Ureter (tissue), 1 donor: ENCODE data around the gene SLC22A31. TPM values are rescaled to one million over a fixed set of nuclear protein-coding genes. Genes with fewer than 3 reads are reported as not detected.
"Not testable (repeated sequence)": the region's sequence is repeated elsewhere in the genome, so short reads cannot be mapped to it uniquely, and the experiment has no call there.

Experiments used
- DNase-seq: peaks from one replicate; pipeline ENCODE4 v3.0.0-alpha.2; 2020; ENCODE audit warnings: low spot score
- total RNA-seq: library from RNA; stranded (reverse); gene quantifications from one replicate; pipeline ENCODE4 v1.2.4, GENCODE V29; 2023
- donor health status: DM: yes; HTN: yes; CAD: no.

SLC22A31 gene
- total RNA-seq, result 2.5 TPM

DNA sequence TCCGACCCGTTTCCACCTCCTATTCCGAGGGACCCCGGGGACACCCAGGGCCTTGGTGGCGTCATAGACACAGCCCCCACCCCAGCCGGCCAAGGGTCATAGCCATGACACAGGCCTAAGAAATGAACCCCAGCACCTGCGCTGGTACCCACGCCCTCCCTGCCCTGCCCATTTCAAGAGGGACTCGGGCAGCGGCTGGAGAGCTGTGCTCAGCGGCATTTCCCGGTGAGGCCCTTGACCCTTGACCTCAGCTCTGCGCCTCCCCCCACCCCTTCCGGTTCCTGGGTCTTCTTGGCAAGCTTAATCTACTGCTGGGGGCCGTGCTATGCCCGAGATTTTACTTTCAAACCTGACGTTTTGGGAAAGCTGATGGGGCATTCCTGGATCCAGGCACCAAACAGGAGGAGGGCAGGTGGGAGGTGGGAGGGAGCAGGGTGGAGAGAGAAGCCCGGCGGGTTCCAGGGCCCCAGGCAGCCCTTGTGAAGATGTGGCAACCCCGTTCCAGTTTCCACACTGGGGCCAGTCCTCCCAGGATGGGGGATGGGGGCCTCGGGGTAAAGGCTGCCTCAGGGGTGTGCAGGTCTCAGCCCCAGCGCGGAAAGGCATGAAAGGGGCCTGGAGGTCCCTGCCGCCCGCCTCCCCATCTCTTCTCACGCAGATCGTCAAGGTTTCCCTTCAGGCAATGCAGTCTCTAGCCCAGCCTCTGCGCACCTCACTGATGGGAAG lies at the start of gene SLC22A31:
Gene SLC22A31, minus strand, starts transcription at position 414 of the 726 bp plus-strand sequence. Its CDS starts 36 bp downstream, at position 378.
- DNase-seq, result no peak

DNA sequence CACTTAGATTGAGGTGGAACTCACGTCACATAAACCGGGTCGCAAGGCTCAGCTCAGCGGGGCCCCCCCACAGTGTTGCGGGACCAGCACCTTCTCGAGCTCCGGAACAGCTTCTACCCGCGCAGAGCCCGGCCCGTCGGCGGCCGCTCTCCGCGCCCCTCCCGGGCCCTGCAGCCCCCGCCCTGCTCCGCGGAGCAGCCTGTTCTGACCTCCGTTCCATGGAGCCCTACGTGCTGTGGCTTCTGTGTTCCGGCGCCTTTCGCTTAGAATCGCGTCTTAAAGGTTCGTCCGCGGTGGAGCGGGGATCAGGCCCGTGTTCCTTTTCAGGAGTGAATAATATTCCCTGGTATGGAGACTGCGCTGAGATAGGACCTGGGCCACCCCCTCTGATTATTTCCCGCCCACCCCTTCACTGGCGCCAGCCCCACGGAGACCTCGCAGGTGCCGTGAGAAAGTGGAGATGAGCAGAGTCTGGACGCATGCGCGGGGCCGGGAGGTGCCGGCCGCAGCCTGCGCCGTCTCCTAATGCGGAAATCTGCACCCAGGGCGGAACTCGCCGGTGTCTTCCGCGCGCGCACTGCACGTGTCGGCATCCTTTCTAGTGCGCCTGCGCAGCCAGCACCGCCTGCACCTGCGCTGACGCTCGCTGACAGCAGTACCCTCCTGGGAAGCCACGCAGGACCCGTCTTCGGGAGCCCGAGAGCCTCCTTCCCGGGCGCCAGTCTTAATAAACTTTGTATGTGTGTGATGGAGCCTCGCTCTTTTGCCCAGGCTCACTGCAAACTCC lies 48.1 kb upstream of the SLC22A31 start:
- DNase-seq, result no peak

DNA sequence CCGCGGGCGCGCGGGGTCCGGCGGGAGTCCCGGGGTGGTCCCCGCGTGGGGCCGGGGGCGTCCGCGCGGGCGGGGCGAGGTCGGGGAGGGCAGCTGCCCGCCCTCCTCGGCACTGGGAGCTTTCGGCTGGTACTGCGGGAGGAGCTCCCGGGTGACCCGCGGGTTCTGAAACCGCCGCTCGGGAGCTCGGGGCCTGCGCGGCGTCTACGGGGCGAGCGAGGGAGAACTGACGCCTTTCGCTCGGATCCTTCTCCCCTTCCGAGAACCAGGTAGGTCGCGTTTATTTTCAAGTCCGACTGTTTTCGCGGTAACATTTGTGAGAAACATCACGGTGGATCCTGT lies 47.4 kb upstream of the SLC22A31 start:
- not testable (repeated sequence) for DNase-seq

- peak; percentile 92 for DNase-seq
These were observed 46.8 kb upstream of the SLC22A31 start for GRCh38 chr16:89246903-89247733.

GRCh38 chr16:89246383-89246902 lies 46.1 kb upstream of the SLC22A31 start:
- DNase-seq, result no peak

DNA sequence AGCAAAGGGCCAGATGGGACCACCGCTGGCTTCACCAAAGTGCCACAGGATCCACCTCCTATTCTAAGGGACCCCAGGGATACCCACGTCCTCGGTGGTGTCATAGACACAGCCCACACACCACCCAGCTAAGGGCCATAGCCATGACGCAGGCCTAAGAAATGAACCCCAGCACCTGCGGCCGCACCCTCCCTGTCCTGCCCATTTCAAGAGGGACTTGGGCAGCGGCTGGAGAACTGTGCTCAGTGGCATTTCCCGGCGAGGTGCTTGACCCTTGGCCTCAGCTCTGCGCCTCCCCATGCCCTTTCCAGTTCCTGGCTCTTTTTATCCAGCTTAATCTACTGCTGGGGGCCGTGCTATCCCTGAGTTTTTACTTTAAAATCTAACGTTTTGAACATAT lies 44.4 kb upstream of the SLC22A31 start:
- no peak for DNase-seq

GRCh38 chr16:89244264-89244663 lies 43.9 kb upstream of the SLC22A31 start:
- DNase-seq, result not testable (repeated sequence)

- no peak for DNase-seq
These were observed 43.3 kb upstream of the SLC22A31 start for GRCh38 chr16:89243664-89244063.

DNA sequence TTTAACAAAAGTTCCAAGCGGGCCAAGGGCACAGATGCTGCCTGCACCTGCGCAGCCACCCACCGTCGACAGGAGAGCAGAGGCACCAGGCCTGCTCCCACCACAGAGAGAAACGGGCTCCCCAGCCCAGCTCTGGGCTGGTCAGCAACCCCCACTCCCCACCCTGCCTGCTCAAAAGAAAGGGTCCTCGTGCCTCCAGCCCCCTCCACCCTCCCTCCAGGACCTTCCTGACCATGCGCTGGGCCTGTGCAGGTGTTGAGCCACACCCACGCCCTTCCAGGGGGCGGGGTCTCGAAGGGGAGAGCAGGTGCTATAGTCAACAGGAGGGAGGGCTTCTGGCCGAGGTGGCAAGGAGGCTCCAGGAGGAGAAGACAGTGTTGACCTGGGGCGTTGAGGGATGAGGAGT lies 42.5 kb upstream of the SLC22A31 start:
- no peak for DNase-seq

DNA sequence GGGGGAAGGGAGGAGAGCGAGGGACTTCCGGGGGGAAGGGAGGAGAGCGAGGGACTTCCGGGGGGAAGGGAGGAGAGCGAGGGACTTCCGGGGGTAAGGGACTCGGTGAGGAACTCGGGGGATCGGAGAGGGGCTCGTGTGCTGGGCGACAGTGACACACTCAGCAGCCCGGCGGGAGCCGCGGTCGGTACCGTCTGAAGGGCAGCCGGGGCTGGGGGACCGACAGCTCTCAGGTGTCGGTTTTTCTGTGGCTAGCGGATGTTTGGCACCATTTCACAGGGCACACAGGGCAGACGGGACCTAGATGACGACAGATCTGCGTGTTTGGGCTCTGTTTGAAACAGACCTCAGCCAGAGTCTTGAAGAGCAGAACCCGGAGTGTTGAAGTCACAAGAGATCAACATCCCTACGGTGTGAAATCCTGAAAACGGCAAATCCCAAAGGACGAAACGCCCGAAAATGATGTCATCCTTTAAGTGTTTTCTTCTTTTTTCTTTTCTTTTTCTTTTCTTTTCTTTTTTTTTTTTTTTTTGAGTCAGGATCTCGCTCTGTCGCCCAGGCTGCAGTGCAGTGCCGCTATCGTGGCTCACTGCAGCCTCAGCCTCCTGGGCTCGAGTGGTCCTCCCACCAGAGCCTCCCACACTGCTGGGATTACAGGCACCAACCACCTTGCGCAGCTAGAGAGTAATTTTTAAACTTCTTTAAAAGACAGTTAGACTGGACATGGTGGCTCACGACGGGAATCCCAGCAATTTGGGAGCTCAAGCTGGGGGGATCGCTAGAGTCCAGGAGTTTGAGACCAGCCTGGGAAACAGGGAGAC lies 41.1 kb upstream of the SLC22A31 start:
- peak; percentile 76 for DNase-seq

- no peak for DNase-seq
These were observed 37.4 kb upstream of the SLC22A31 start for GRCh38 chr16:89237733-89238132.

- DNase-seq, result no peak
These were observed 33.5 kb upstream of the SLC22A31 start for GRCh38 chr16:89233678-89234490.

GRCh38 chr16:89232107-89232506 lies 31.8 kb upstream of the SLC22A31 start:
- DNase-seq, result no peak

- DNase-seq, result no peak
These were observed 29.9 kb upstream of the SLC22A31 start for GRCh38 chr16:89230255-89230654.

GRCh38 chr16:89224665-89225064 lies 24.3 kb upstream of the SLC22A31 start:
- DNase-seq, result no peak

DNA sequence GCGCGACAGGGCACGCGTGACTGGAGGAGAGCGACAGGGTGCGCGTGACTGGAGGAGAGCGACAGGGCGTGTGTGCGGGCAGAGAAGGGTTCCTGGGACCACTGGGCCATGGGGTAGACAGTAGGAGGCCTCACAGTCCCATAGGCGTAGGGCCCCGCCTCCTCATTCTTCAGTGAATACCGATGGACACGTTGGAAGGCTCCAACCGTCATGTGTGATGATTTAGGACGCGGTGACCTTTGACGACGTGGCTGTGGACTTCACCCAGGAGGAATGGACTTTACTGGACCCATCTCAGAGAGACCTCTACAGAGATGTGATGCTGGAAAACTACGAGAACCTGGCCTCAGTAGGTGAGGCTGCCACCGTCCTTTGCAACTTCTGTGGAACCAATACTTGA lies 22.6 kb upstream of the SLC22A31 start:
- no peak for DNase-seq

DNA sequence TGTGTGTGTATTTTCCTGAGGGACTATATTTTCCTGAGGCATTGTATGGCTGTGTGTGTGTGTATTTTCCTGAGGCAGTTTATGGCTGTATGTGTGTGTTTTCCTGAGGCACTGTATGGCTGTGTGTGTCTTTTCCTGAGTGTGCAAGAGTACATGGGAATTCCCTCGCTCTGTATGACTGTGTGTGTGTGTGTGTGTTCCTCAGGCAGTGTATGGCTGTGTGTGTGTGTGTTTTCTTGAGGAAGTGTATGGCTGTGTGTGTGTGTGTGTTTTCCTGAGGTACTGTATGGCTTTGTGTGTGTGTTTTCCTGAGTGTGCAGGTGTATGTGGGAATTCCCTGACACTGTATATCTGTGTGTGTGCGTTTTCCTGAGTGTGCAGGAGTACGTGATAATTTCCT lies 21.3 kb upstream of the SLC22A31 start:
- no peak for DNase-seq

DNA sequence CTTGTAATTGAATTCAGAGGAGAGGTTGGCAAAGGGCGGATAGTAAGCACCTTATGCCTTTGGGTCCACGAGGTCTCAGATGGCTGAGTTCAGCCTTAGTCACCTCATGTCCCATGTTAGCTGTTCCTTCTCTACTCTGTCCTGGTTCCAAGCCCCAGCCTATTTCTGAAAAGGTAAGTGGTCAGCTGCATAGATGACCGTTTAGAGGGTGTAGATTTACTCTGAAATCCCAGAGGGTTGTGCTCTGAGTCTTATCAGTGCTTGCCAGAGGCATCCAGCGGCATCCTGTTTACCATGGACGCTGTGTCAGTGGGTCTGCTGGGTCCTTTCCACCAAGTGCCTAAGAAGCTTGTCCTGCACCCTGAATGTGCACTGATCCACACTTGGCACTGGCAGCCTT lies 19.0 kb upstream of the SLC22A31 start:
- DNase-seq, result no peak

DNA sequence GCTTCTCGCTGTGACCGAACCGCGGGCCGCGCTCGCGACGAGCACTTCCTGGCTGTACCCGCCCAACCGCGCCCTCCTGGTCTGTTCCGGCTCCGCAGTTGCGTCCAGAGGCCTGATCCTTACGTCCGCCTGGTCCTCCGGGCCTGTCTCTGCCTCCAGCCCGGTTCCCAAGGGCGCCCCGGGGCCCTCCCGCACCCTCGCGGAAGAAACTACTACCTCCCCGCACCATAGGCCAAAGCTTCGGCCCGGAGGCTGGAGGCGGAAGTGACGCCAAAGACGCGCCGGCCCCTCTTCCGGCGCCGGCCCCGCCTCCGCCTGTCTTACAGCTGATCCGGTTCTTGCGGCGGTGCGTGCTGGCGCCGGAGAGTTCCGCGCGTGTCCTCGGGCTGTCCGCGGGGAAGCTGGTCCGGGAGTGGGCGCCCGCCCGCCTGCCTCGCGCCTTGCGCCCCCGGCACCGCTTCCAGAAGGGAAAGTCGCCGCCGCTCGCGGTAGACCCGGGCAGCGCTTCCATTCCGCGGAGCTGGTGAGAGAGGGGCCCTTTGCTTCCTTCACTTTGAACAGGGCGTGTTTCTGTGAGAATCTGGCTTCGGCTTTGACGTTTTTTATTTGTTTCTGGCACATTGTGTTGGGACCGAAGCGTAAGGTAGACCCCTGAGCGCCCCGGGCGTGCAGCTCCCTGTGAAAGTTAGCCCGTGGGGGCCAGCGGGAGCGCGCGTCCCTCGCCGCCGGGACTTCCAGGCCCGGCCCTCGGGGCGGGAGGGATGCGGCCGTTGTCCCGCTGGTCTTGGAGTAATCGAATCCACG lies 17.3 kb upstream of the SLC22A31 start, which contains the start of gene ZNF778:
Gene ZNF778, plus strand, starts transcription at position 316 of the 804 bp plus-strand sequence. CDS start 3,425 bp downstream, outside the sequence.
- DNase-seq, result peak; percentile 82

GRCh38 chr16:89217138-89217387 lies 16.7 kb upstream of the SLC22A31 start:
- no peak for DNase-seq
